HFFc6 (cell line): Measurements from ENCODE around the gene PLXNA4. TPM values are rescaled to one million over a fixed set of nuclear protein-coding genes. Genes with fewer than 3 reads are reported as not detected.

Source experiments
- DNase-seq: peaks from one replicate; pipeline ENCODE4 v3.0.0-alpha.2; 2018
- H3K27ac Mint-ChIP-seq: 2 replicates; pipeline ENCODE4 v1.8.0; 2020; ENCODE audit warnings: mild to moderate bottlenecking, mixed read lengths
- H3K27me3 Mint-ChIP-seq: 2 replicates; pipeline ENCODE4 v1.8.0; 2021; ENCODE audit warnings: mild to moderate bottlenecking, moderate library complexity, mixed read lengths; ENCODE audit not compliant: insufficient read depth
- H3K36me3 Mint-ChIP-seq: 2 replicates; pipeline ENCODE4 v1.8.0; 2021; ENCODE audit warnings: low read depth, mixed read lengths
- H3K4me1 Mint-ChIP-seq: 2 replicates; pipeline ENCODE4 v1.8.0; 2020; ENCODE audit warnings: low read depth, mixed read lengths
- H3K4me3 Mint-ChIP-seq: 2 replicates; pipeline ENCODE4 v1.8.0; 2020; ENCODE audit warnings: mild to moderate bottlenecking, moderate library complexity, mixed read lengths
- H3K9me3 Mint-ChIP-seq: 2 replicates; pipeline ENCODE4 v1.8.0; 2020; ENCODE audit warnings: mild to moderate bottlenecking, mixed read lengths
- CTCF ChIP-seq: fragments of 200-600 bp; sonication (generic); IDR thresholded peaks from 2 replicates; pipeline ENCODE4 v1.5.0; 2021; ENCODE audit warnings: antibody characterized with exemption, mild to moderate bottlenecking
- total RNA-seq, 6 experiments: library from RNA; stranded (reverse); fragmentation: NEBNext Ultra II Directional; extraction: Animal tissue kit (Norgen Biotek cat#: 25700); gene quantifications; 2 replicates in 1 of 6; 3 replicates in 5 of 6; pipeline ENCODE4 v1.2.3, GENCODE V29; 2021

PLXNA4 gene
- total RNA-seq, 6 experiments from 2014 or later = 0.02 to 0.14 (median 0.05) TPM; not detected in 2

GRCh38 chr7:132077971-132078685 is 498.1 kb downstream of the PLXNA4 start:
- H3K9me3 Mint-ChIP-seq = no peaks in the 10 kb centered on the region
- peaks cover 36% of the 10 kb centered on the region for H3K4me1 Mint-ChIP-seq
- H3K27me3 Mint-ChIP-seq = peaks cover 17% of the 10 kb centered on the region
- no peaks in the 10 kb centered on the region; the same call in 1 of the 2 replicates for H3K36me3 Mint-ChIP-seq
- H3K4me3 Mint-ChIP-seq = no peak overlapping the region
- no peak overlapping the region for H3K27ac Mint-ChIP-seq
- DNase-seq = no peak
- TF ChIP-seq CTCF = no peak

GRCh38 chr7:132076301-132077035 is 499.8 kb downstream of the PLXNA4 start:
- Mint-ChIP-seq H3K4me1 (peaks cover 20% of the 10 kb centered on the region), H3K36me3 (no peaks in the 10 kb centered on the region; the same call in 1 of the 2 replicates), H3K27me3 (peaks cover 19% of the 10 kb centered on the region), H3K9me3 (no peaks in the 10 kb centered on the region), H3K27ac (no peak overlapping the region), H3K4me3 (no peak overlapping the region)
- TF ChIP-seq CTCF = no peak
- no peak for DNase-seq

GRCh38 chr7:132075515-132075914 is 500.8 kb downstream of the PLXNA4 start:
- peaks cover 19% of the 10 kb centered on the region for H3K27me3 Mint-ChIP-seq
- TF ChIP-seq CTCF = no peak
- no peaks in the 10 kb centered on the region; the same call in 1 of the 2 replicates for H3K36me3 Mint-ChIP-seq
- DNase-seq = no peak
- peaks cover 10% of the 10 kb centered on the region for H3K4me1 Mint-ChIP-seq
- H3K27ac Mint-ChIP-seq = no peak overlapping the region
- H3K9me3 Mint-ChIP-seq = no peaks in the 10 kb centered on the region
- H3K4me3 Mint-ChIP-seq = no peak overlapping the region

- DNase-seq = no peak
- H3K9me3 Mint-ChIP-seq = no peaks in the 10 kb centered on the region
- H3K27ac Mint-ChIP-seq = no peak overlapping the region
- H3K27me3 Mint-ChIP-seq = peaks cover 16% of the 10 kb centered on the region
- no peaks in the 10 kb centered on the region for H3K36me3 Mint-ChIP-seq
- peaks cover 6% of the 10 kb centered on the region; the same call in 1 of the 2 replicates for H3K4me1 Mint-ChIP-seq
- H3K4me3 Mint-ChIP-seq = no peak overlapping the region
- TF ChIP-seq CTCF = no peak
These were observed 502.2 kb downstream of the PLXNA4 start for GRCh38 chr7:132073920-132074589.
